Islet of Langerhans (tissue), 1 donor: ENCODE results near the gene SLC27A3.
"Not testable (repeated sequence)": the region's sequence is repeated elsewhere in the genome, so short reads cannot be mapped to it uniquely, and the experiment has no call there.

Experiments
- FAIRE-seq: peaks from one replicate; lab custom pipeline; 2011; peaks lifted over from hg19 to GRCh38; lab: Jason Lieb, UNC

SLC27A3 gene

DNA sequence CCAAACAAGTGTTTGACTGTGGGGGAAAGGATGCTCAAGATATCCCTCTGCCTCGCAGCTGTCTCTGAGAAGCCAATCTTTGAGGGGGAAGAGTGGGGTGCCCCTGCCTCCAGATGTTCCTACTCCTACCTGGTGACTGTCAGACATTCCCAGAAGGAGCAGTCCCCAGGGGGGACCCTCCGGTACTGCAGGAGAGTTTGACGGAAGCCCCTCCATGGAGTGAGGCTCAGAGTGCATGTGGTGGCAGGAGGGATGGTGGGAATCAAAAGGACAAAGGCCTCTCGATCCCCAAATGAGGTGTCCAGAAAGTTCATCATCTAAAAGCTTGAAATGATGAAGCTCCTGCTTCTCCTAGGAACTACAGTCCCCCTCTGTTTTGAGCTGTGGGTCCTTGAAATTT lies 5.3 kb downstream of the SLC27A3 start:
- FAIRE-seq, result no peak

DNA sequence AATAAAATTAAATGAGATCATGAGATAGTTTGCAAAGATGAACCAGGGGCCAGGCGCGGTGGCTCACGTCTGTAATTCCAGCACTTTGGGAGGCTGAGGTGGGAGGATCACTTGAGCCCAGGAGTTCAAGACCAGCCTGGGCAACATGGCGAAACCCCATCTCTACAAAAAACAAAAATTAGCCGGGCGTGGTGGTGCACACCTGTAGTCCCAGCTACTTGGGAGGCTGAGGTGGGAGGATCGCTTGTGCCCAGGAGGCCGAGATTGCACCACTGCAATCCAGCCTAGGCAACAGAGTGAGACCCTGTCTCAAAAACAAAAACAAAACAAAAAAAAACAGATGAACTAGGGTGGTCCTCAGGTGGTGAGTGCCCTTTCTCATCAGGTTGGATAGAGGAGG lies 7.4 kb downstream of the SLC27A3 start:
- not testable (repeated sequence) for FAIRE-seq

DNA sequence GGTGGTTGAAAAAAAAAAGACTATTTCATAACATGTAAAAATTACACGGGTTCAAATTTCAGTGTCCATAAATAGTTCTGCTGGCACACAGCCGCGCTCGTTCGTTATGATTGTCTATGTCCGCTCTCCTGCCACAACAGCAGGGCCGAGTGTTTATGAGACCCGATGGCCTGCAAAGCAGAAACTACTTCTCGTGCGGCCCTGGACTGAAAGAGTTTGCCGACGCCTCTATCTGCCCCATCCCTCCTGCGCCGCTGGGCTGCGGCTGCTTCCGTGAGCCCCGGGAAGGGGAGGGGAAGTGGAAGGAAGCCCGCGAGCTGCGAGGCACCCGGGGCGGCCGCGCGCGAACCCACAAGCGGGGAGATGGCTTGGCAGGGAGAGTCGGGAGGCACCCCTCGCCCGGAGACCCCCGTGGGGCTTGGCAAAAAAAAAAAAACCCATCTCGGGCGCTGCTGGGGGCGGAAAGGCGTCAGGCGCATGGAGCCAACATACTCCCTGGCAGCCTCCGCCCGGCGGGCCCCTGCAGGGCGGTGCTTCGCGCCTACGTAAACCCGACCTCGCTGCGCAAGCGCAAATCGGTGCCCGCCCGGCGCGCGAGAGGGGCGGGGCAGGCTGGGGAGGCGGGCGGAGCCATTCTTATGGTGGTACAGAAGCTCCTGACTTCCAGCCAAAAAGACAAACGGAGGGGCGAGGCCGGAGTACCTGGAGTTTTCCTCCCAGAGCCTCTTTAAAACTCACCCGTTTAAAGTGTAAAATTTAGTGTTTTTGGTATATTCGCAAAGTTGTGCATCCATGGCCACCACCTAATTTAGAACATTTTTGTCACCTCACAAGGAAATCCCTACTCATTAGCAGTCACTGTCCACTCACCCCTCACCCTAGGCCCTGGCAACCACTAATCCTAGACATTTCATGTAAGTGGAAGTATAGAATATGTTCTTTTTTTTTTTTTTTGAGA lies 8.3 kb downstream of the SLC27A3 start:
- no peak for FAIRE-seq

DNA sequence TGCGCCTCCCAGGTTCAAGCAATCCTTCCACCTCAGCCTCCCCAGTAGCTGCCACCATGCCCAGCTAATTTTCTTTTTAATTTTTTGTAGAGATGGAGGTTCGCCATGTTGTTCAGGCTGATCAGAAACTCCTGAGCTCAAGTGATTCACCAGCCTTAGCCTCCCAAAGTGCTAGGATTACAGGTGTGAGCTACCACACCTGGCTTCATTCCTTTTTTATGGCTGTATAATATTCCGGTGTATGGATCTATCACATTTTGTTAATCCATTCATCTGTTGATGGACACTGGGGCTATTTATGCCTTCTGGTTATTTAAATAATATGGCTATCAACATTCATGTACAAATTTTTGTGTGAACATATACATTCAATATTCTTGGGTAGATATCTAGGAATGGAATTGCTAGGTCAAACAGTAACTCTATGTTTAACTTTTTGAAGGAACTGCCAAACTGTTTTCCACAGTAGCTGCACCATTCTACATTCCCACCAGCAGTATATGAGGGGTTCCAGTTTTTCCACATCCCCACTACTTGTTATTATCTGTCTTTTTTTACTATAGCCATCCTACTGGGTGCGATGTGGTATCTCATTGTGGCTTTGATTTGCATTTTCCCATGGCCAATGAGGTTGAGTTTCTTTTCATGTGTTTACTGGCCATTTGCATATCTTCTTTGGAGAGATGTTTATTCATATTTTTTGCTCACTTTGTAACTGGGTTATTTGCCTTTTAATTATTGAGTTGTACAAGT lies 11.0 kb downstream of the SLC27A3 start:
- no peak for FAIRE-seq

DNA sequence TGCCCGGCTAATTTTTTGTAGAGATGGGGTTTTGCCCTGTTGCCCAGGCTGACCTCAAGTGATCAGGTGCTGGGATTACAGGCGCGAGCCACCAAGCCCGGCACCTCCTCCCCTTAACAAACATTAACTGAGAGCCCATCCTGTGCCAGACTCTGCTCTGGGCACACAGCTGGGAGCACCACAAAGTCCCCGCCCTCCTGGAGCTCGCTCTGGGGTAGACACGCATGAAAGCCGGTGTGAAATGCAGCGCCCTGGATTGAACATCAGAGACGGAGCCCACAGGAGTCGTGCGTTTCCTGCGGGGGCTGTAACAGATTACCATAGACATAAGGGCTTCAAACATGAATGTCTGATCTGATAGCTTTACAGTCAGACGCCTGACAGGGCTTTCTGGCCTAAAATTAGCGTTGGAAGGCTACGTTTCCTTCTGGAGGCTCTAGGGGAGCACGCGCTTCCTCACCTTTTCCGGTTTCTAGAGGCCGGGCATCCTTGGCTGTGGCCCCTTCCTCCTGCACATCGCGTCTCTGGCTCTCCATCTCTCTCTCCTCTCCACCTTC lies 14.3 kb downstream of the SLC27A3 start:
- FAIRE-seq, result no peak

DNA sequence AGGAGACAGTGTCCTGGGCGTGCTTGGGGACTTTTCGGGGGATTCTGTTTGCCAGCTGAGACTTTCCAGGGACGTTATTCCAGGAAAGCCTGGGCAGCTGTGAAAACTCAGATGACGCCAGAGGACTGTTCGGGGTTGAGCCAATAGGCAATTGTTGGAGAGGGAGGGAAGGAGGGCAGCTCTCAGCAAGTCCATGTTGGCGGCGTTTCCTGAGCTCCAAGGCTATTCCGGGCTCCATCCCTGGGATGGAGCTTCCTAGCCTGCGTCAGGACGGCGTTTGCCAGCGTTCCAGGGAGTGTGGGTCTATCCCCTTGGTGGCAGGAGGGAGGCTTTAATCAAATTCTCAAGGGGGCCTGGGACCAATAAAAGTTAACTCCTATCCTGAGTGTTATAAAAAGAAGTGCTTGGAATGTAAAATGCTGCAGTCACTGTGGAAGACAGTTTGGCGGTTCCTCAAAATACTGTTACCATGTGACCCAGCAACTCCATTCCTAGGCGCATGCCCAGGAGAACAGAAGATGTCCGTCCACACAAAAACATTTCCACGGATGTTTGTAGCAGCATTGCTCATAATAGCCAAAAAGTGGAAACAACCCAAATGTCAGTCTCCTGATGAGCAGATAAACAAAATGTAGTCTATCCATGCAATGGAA lies 15.2 kb downstream of the SLC27A3 start:
- no peak for FAIRE-seq

DNA sequence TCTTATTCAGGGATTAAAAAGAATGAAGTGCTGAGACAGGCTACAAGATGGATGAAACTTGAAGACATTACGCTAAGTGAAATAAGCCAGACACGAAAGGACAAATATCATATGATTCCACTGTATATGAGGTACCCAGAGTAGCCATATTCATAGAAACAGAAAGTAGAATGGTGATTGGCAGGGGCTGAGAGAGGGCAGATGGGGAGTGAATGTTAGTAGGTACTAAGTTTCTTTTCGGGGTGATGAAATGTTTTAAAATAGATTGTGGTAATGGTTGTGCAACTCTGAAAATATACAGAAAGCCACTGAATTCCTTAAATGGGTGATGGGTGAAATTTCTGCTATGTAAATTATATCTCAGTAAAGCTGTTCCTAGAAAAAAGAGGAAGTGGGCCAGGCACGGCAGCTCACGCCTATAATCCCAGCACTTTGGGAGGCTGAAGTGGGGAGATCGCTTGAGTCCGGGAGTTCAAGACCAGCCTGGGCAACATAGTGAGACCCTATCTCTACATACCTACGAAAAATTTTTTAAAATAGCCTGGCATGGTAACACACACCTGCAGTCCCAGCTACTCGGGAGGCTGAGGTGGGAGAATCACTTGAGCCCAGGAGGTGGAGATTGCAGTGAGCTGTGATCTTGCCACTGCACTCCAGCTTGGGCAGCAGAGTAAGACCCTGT lies 15.9 kb downstream of the SLC27A3 start:
- no peak for FAIRE-seq

DNA sequence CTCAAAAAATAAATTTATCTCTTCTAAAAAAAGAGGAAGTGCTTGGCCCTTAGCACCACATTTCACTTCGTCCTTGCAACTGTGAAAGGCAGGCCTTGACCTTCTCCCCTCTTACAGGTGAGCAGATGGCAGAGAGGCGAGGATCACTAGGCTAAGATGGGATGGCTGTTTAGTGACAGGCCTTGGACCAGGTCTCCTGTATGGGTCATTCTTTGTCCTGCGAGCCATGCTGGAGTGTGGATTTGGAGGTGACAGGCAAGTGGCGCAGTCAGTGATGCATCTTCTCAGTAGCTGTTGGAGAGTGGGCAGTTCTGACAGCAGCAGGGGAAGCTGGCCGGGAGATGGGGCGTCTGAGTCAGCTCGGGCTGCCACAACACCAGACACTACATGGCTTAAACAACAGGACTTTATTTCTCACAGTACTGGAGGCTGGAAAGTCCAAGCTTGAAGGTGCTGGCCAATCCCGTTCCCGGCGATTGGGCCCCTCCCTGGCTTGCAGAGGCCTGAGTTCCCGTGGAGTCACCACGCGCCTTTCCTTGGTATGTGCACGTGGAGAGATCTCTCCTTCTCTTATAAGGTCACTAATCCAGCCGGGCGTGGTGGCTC lies 16.5 kb downstream of the SLC27A3 start:
- no peak for FAIRE-seq

DNA sequence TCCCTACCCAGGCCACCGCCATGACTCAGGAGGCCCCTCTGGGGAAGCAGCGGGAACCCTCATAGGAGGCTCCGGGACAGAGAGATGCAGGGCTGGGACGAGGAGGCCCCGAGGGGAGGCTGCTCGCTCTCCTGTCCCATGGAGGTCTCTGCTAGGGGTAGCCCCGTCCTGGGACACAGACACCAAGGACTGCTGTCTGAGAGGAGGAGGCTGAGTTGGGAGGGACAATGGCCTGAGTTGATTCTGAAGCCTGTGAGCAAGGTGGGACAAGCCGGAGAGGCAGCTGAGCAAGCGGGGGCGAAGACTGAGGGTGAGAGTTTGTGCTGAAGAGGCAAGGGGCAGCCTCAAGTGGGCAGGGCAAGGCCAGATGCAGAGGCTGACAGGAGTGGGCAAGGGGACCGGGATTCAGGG lies 17.4 kb downstream of the SLC27A3 start:
- FAIRE-seq, result no peak

DNA sequence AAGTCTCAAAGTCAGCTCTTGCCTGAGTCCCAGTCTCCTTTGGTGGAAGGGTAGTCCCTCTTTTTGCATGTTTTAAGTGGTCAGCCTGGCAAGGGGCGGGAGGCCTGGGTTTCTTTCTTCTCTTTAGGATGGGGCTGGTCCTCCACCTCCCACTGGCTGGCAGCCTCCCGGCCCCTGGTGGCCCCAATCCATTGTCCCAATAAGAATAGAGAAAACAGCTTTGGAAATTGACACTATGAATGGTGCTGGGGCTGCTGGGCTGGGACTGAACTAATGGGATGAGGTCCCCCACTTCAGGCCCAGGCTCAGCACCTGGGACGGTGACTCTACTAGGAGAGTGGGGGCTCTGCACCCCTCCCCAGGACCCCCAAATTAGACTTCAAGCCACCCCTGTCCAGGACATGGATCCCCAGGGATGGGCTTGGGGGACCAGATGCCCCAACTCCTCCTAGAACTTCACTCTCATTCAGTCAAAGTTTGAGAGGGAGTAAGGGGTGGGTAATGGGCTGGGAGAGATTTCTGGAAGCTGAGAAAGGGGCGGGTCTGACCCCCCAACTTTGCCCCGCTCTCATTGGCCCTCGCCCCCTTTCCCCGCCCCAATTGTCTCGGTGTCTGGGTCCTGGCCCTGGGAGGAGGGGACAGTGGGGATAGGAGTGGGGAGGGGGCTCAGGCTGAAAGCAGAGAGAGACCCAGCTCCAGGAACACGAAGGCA lies 18.2 kb downstream of the SLC27A3 start:
- no peak for FAIRE-seq

DNA sequence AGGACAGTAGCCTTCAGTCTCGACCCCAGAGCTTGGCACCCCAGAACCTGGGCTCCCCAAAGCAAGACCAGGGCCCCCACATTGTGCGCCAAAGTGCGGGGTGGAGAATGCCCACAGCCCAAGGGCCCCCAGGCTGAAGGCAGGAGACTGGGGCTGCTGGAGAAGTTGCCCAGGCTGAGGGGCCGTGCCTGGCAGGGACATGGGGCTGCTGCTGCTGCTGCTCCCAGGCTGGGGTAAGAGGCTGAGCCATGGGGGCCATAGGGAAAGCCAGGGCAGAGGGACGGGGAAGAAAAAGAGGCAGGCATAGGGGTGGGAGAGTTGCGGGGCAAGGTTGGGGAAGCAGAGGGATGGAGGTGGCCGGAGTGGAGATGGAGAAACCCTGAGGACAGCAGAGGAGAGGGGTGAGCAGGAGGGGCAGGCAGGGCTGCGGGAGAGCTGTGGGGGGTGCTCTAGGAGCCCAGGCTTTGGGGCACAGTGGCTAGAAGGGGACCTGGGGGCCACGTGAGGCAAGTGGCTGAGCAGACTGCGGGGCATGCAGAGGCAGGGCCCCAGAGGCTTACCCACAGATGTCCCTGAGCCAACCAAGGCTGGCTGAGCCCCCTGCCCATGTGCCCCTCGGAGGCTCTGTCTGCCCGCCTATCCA lies 18.9 kb downstream of the SLC27A3 start:
- no peak for FAIRE-seq

DNA sequence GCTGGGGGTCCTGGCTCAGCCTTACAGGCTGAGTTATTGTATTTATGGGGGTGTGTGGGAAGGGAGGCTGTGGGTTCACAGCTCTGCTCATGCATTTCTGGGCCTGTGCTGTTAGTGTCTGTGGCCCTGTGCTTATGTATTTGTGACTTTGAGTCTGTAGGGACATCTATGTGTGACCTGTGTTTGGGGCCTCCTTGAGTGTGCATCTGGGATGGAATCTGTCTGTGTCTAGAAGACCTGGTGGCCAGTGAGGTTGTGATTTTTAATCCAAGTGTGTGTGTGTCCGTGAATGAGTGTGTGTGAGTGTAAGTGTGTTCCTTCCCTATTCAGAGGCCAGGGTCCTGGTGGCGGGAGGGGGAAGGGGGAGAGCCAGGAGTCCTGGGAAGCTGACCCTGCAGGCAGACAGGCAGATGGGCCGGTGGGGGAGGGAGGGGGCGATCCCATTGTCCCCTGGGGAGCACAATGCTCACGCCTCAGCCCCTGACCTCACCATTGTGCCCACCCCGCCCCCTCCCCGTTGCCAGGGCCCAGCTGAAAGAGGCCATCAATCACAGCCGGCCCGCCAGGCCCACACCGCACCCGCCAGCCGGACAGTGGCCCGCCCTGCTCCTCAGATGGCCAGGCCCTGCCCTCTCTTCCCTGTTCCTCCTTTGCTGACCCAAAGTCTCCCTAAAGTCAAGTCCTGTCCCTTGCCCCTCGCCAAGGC lies 19.6 kb downstream of the SLC27A3 start:
- FAIRE-seq, result no peak

DNA sequence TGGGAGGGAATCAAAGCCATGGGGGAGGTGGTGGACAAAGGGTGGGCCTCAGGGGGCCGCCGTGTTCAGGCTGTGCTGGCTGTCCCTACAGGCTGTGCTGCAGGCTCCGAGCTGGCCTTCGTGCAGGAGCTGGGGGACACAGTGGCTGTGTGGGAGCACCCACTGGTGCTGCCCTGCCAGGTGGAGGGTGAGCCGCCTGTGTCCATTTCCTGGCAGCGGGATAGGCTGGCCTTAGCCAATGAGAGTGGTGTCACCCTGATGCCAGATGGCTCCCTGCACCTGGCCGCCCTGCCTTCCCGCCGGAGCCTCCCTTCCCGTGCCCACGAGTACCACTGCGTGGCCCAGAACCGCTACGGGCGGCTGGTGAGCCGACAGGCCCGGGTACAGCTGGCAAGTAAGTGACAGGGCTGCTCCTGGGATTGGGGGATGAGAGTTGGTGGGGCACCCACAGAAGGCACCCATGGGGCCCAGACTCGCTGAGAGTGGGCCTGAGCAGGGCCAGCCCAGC lies 20.2 kb downstream of the SLC27A3 start:
- FAIRE-seq, result no peak

DNA sequence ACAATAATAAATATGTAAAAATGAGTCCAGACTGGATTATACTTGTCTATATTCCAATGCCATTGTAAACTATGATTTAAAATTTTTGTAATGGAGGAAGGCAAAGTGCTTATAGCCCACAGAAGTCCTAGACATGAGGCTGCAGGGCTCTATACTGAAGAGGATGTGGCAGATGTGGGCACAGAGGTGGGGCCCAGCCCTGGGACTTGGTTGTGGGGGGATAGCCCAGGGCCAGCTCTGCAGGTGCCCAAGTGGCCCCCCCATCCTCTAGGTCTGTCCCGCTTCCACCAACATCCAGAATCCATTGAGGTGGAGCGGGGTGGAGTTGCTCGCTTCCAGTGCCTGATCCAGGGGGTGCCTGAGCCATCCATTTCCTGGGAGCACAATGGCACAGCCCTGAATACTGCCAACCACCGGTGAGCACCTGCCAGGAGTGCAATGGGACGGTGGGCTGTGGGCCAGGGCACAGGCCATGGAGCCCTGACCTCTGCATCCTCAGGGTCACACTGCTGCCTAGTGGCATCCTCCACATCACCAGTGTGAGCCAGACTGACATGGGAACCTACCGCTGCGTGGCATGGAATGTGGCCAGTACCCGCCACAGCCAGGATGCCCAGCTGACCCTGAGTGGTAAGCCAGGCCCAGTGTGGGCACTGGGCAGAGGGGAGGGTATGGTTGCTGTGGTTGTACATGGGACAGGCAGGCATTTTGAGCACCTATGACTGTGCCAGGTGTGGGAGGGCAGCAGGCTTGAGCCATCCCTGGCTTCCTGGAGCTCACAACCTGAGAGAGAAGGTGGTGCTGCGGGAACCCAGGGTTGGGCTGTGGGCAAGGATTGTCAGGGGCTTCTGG lies 21.0 kb downstream of the SLC27A3 start:
- no peak for FAIRE-seq

DNA sequence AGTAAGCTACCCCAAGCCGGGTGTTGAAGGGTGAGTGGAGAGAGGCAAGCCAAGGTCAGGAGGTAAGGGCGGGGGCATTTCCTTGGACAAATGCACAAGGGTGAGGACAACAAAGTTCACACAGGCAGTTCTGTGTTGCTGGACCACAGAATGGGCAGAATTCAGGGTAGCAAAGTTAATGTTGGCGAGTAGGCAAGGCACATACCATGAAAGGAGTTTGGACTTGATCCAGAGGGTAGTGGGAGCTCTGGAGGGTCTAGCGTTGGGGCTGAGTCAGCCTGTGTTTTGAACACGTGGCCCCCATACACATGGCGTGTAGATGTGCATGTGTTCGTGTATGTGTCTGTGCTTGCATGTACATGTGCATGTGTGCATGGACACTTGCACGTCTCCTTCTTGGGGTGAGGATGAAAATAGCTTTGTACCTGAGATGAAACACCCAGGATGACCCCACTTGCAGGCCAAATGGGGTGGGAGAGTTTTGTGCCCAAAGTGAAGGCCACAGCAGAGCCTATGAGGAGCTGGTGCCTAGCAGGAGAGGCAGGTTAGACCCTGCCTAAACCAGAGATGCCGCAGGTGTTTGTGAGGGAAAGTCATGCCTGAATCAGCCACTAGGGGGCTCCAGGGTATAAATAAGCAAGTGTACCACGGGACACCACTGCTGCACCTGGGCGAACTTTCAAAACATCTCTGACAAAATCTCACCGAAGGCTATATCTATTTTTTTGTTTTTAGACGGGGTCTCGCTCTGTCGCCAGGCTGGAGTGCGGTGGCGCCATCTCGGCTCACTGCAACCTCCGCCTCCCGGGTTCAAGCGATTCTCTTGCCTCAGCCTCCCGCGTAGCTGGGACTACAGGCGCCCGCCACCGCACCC lies 21.8 kb downstream of the SLC27A3 start:
- FAIRE-seq, result no peak

DNA sequence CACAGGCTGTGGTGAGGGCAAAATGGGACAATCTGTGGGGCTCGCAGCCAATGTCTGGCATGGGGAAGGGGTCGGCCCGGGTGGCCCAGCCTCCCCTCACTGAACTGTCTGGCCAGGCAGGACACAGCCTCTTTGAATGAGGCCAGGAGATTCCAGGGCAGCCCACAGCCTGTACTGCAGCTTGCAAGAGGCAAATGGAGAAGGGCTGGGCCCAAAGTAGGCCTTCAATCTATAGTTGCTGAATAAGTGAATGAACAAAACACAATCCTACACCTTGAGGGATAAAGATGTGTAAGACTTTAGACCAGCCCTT lies 23.2 kb downstream of the SLC27A3 start:
- no peak for FAIRE-seq

DNA sequence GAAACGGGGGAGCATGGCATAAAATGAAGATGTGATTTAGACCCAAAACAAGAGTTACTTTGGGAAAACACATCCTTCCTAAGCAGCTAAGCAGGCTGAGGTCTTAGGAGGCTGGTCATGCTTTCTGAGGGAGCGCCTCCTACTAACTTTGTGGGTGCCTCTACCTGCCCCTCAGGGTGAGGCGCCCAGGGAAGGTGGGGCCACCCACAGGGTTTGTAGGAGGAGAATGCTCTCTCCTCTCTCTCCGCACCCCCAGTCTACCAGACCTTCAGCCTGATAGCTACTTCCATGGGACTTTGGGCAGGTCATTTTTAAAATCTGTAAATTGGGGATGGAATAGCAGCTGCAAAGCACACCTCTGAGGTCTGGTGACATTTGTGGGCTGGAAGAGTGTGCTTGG lies 23.8 kb downstream of the SLC27A3 start:
- no peak for FAIRE-seq
